Melanocyte of skin (primary cell): ENCODE data around the gene NDUFA1. TPM values are rescaled to one million over a fixed set of nuclear protein-coding genes. Genes with fewer than 3 reads are reported as not detected.

Source experiments
- total RNA-seq, 2 donors: library from RNA; depleted of rRNA; stranded (reverse); fragments of >200 nt; gene quantifications; 2 replicates each; pipeline ENCODE4 v1.2.3, GENCODE V29; 2012

Gene NDUFA1
- 10 to 100 TPM; 36.5 to 59.9 TPM for total RNA-seq

GRCh38 chrX:119871599-119872395 lies at the start of gene NDUFA1, which contains the start of gene RNF113A:
Gene NDUFA1 (plus strand): TSS chrX:119871832. CDS start chrX:119871912, 80 bp downstream.
Gene RNF113A (minus strand): TSS chrX:119871733. CDS start chrX:119871613, 120 bp downstream.

GRCh38 chrX:119852382-119853353 lies 19.0 kb upstream of the NDUFA1 start, which contains the start of gene UPF3B:
Gene UPF3B (minus strand): TSS chrX:119852963. CDS start chrX:119852928, 35 bp downstream.

GRCh38 chrX:119895843-119896326 lies 24.3 kb downstream of the NDUFA1 start, which contains the start of gene AKAP14:
Gene AKAP14 (plus strand): TSS chrX:119895893. CDS start chrX:119903224, 7,331 bp downstream.

Other genes starting within 250 kb of the NDUFA1 start
- 10 to 100 TPM; 14.5 to 20.6 TPM for gene SEPTIN6, start 178.7 kb upstream of the NDUFA1 start, total RNA-seq
- not detected for gene SOWAHD, start 113.2 kb upstream of the NDUFA1 start, total RNA-seq
- gene RPL39, start 80.2 kb upstream of the NDUFA1 start, total RNA-seq = 1,000 to 10,000 TPM; 1,101 to 1,343 TPM
- gene UPF3B, start 18.9 kb upstream of the NDUFA1 start, total RNA-seq = 1 to 10 TPM in 1 of 2 donors, under 1 TPM in 1; 0.69 to 1.7 TPM
- gene RNF113A, start 99 bp upstream of the NDUFA1 start, total RNA-seq = 10 to 100 TPM; 12.4 to 18.0 TPM
- gene AKAP14, start 24.1 kb downstream of the NDUFA1 start, total RNA-seq = not detected
- 1 to 10 TPM; 3.4 to 4.0 TPM for gene NKAP, start 71.9 kb downstream of the NDUFA1 start, total RNA-seq
- gene RHOXF2B, start 205.9 kb downstream of the NDUFA1 start, total RNA-seq = not detected
- gene RHOXF1, start 244.1 kb downstream of the NDUFA1 start, total RNA-seq = not detected